Ammon's horn (tissue), 1 donor: ENCODE results near the gene DNMT3L.
"Not testable (repeated sequence)": the region's sequence is repeated elsewhere in the genome, so short reads cannot be mapped to it uniquely, and the experiment has no call there.

ENCODE experiments used
- DNase-seq: peaks from one replicate; pipeline ENCODE4 v3.0.0-alpha.2; 2016; ENCODE audit warnings: low spot score

DNMT3L gene

DNA sequence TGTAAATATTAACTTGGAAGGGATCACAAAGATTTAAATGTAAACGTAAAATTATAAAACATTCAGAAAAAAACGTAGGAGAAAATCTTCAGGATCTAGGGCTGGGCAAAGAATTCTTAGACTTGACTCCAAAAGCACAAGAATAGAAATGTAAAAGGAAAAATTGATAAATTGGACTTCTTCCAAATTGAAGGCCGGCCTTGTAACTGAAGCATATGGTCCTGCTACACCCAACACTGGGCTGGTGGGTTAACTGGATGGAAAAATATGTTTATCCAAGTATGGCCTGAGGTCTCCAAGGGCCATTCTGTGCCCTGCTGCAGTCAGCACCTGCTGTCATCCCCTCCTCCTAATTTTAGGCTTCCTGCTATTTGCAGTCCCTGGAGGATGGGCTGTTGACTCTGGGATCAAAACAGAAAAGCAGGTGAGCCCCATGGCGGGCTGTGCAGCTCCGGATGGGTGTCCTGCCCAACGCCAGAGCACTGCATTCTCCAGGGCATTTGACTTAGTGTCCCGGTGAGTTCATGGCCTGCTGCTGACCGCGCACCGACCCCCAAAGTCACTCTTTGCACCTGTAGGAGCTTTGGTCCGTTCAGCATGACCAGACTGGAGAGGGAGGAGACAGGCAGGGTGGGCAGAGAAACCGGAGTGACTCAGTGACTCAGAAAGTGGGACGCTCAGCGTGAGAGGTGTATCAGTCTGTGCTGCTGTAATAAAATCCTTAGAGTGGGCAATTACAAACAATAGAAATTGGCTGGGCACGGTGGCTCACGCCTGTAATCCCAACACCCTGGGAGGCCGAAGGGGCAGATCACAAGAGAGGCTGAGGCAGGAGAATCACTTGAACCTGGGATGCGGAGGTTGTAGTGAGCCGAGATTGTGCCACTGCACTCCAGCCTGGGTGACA lies 17.9 kb upstream of the DNMT3L start:
- DNase-seq, result no peak

DNA sequence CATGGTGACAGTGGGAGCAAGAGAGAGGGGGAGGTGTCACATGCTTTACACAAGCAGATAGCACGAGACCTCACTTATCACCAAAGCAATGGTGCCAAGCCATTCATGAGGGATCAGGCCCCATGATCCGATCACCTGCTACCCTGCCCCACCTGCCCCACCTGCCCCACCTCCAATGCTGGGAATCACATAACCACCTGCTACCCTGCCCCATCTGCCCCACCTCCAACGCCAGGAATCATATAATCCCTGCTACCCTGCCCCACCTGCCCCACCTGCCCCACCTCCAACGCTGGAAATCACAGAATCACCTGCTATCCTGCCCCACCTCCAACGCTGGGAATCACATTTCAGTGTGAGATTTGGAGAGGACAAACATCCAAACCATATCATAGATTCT lies 13.3 kb upstream of the DNMT3L start:
- DNase-seq, result no peak

DNA sequence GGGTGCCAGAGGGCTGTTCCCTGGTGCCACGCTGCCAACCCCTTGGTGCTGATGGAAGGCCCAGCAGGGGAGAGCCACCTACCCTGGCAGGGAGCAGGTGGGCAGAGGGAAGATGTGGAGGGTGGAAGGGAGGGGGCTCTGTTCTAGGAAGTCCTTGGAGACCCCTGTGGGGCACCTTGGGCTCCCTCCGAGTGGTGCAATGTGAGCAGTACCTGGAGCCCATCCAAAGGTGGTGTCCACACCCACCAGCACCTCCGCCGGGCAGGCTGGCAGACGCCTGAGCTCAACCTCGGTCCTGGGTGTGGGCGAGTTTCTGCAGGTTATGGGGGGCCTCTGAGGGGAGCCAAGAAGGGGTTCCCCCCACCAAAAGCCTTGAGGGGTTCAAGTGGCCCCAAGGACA lies 11.3 kb upstream of the DNMT3L start:
- DNase-seq, result no peak

DNA sequence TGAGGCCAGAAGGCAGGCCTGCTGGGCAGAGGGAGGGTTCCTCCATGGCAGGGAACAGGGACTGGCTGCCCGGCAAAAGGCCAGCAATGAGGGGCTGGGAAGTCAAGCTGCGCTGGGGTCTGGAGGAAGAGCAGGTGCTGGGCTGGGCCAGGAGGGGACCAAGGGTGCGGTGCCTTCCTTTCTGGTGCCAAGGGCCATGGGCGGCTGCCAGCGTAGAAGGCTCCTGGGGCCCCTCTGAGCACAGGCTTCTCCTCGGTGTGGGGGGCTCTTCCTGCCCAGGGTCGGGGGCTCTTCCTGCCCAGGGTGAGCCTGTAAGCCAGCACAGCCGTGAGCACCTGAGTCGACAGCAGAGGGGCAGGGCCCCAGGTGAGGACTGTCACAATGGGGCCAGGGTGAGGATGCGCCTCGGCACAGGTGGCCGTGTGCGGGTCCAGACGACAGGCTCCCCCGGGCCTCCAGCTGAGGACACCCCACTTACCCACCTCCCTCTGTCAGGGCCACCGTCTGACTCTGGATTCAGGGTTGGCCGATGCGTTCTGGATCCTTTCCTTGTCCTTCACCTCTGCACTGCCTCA lies 10.7 kb upstream of the DNMT3L start:
- DNase-seq, result no peak

DNA sequence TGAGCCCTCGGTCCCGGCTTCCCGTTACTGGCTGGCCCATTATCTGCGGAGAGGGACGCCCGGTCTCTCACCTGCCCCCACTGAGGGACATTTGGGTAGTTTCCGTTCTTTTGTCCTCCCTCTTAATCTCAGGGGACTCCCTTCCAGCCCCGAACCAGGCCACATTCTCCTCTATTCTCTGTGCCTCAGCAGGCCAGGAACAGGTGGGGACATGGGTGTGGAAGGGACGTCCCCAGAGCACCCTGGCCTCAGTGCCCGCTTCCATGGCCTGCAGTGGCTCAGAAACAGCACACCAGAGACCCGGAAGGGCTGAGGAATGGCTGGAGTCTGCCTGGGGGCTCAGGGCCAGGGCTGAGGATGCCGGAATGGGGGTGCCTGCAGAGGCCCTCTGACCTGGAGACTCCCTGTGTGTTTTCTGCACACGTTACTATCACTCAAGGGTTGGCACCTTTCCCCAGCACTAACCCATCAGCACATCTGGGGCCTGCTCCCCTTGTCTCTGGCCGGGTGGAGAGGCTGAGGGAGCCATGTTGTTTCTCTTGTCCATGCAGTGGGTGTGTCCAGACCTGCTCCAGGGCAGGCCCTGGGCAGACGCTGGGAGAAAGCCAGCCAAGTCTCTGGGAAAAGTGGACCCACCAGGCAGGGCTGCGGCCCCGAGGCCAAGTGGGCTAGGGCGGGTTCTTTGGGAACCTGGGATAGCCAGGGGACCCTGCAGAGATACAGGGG lies 10.0 kb upstream of the DNMT3L start:
- DNase-seq, result no peak

DNA sequence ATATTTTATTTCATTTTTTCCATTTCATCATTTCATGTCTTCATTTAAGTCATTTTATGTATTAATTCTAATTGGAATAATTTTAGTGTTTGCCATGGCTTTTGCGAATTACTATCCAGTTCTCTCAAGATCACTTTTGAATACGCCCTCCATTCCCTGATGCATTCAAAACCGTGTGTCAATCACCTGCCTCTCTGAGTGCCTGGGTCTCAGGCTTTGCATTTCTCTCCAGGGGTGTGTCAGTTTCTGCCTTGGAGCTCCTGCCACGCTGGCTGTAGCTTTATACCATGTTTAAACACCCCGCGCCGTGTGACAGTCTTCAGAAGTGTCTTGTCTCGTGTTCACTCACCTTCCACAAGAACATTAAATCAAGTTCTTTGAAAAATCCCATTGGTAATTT lies 7.4 kb upstream of the DNMT3L start:
- DNase-seq, result no peak

DNA sequence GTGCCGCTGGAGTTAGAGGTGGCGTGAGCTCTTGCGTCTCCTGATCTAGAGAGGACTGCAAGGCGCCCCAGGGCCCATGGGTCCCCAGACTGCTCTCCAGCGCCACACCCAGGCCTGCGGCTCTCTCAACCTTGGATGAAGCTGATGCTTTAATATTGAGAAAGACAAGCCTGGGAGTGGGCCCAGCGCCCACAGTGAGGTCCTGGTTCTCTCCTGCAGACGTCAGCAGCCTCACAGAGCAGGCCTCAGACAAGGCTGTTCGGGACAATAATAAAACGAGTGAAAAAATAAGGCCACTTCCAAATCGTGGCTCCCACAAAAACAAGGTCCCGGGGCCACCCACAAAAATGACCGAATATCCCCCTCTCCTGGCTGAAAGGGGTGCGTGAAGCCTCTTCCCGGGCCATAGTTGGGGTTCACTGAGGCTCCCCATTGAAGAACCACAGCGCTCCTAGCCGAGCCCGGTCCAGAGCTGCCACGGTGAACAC lies 6.0 kb upstream of the DNMT3L start:
- no peak for DNase-seq

DNA sequence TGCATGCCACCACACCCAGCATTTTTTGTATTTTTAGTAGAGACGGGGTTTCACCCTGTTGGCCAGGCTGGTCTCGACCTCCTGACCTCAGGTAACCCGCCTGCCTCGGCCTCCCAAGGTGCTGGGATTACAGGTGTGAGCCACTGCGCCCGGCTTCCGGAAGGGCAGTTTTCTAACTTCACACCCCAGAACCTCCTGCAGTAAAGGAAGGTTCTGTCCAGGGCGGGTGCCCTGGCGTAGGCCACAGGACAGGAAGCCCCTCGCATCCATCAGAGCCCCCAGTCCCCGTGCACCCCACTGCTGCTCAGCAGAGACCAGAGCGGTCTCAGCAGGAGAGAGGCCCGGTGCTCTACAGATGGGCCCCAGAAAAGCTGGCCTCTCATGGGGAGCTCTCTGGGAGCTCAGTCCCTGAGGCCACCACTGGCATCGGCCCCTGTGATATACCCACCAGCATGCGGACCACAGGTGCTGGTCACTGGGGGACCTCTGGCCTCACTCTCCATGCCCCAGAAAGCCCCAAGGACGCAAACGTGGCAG lies 4.1 kb upstream of the DNMT3L start:
- no peak for DNase-seq

DNA sequence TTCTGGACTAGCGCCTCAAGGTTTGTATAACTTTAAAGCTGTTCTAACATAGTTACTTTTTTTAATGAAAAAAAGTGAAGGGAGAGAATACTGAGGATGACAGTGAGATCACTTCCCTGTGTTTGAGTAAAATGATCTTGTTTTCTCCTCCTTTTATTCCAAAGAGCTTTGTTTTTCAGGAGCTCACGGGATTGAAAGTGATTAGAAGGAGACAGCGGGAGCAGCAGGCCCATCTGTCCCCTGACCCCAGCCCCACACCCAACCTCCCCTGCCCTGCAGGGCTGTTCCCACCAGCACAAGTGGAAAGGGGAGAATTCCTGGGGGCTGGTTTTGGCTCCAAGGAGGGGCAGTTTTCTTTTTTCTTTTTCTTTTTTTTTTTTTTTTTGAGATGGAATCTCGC lies 2.1 kb upstream of the DNMT3L start:
- DNase-seq, result no peak

DNA sequence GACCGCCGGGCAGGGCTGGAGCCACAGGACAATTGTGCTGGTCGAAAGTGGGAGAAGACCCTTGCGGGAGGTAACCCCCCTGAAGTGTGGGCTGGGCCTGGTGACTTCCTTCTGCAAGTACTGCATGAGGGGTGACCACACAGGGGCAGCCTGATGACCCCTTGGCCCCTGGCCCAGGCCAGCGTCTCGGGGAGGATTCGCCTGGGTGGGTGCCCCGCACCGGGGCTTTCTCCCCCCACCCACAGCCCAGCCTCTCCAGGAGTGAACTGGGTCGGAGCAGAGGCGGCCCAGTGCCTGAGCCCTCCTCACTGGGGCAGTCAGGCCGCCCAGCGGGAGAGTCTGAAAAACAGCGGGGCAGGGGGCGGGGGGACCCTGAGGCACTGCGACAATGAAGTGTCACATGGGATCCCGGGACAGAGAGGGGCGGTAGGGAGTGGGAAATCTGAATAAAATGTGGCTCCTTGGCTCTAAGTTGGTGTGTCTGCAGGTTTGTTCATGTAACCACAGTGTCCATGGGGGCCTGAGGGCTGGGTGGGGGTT lies 1.6 kb upstream of the DNMT3L start:
- no peak for DNase-seq

DNA sequence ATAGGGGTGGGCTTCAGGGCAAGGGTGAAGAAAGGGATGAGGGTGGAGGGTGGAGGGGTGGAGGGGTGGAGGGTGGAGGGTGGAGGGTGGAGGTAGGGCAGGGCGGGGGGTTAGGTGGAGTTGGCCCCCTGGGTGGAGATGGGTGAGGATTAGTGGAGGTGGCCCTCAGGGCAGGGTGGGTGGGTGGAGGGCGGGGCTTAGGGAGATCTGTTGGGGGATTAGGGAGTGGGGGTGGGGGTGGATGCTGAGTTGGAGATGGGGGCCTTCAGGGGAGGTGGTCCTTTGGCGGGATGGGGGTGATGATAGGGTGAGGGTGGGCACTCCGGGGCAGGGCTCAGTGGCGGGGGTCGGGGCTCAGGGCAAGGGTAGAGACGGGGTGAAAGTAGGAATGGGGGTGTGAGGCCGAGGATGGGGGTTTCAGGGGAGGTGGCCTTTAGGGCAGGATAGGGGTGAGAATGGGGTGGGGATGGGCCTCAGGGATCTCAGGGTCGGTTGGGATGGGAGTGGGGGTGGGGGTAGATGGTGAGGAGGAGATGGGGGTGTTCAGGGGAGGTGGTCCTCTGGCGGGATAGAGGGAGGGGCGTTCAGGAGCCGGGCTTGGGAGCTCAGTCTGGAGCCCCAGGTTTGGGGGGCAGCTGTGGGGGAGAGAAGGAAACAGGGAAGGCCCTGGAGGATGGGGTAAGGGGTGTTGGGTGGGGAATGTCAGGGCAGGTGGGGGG lies 800 bp upstream of the DNMT3L start:
- DNase-seq, result no peak

DNA sequence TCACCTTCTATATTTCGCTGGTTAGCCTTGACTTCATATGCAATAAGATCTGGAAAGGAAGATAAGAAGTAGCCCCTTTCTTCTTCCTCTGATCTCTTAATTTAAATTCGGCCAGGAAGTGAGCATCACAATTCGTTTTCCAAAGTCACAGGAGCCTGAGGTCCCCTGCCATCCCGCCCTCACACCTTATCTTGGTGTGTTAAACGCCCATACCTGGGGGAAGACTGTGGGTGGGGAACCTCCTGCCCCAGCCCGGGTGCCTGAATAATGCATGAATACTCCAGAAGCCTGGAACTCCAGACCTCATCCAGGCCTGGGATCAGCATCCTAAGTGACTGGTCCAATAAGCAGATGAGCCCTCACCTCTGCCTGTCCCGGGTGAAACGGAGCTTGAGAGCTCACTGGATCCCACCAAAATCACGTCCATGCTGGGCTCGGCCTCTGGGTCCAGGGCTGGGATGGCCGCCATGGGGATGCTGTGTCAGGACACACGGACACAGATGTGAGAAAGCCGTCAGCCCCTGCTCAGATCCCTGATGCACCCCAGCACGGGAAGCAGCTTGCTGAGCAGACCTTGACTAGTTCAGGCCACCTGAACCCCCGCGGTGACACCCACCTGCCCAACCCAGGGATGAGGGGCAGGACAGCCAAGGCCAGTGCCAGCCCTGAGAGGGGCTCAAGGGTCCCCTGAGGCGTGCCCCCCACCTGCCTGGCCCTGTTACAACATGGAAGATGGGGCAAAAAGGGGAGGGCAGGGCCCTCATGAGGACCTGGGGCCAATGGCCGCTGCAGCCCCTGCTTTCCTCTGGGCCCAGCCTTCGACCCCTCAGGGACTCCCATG lies 686 bp downstream of the DNMT3L start:
- no peak for DNase-seq

DNA sequence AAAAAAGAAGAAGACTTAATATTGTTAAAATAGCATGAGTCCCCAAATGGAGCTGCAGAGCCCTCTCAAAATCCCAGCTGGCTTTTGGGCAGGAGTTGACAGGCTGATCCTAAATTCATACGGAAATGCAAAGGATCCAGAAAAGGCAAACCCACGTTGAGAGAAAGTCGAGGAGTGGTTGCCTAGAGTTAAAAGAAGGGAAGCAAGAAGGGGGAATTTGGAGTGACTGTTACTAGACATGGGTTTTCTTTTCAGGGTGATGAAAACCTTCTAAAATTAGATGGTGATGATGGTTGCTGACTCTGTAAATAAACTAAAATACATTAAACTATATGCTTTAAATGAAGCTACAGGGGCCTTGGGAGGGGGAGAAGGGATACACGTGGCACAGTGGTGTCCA lies 1.6 kb downstream of the DNMT3L start:
- DNase-seq, result no peak

DNA sequence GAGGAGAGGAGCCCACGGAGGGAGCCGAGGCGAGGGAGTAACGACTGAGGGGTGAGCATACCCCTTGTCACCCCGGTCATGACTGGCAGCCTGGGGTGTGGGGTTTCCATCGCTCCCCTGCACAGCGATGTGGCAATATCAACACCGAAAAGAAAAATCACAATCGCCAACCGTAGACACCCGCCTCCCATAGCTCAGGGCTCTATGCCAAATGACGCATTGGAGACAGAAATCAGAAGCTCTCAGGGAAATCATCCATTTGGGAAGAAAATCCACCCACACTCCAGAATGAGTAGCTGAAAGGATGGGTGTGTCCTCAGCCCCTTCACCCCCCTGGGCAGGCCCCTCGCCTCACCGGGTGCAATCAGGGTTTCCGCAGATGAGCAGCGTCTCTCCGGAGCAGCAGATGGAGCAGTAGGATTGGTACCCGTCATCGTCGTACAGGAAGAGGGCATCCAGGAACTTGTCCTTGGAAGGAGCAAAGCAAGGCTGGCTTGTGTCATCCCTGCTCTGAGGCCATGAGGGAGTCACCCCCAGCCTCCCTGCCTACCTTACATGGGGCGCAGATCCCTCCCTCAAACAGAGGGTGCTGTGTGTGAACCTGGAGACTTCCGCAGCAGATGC lies 2.5 kb downstream of the DNMT3L start:
- DNase-seq, result no peak

DNA sequence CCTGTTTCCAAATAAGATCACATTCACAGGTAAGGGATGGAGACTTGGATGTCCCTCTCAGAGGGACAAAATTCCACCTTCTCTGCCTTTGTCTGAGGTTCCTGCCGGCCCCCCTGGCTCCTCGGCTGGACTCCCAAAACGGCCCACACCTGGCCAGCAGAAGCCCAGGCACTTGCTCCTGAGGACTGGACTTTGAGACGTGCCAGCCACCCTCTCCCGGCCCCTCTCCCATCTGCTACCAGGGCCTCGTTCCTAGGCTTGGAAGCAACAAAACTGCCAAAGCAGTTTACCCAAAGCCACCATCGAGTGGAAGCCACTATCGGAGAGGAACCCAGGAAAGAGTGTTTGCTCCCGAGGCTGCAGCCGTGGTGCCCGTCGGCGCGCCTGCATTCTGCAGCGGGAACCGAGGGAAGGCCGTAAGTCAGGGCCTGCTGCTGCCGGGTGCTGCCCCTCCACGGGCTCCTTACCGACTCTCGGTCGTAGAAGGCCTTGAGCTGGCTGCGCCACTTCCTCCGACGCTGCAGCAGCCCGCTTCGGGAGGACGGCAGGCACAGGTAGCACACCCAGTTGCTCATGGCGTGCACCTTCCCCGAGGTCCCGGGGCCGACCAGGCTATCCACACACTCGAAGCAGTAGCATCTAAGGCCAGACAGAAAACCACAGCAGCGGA lies 3.5 kb downstream of the DNMT3L start:
- DNase-seq, result no peak

DNA sequence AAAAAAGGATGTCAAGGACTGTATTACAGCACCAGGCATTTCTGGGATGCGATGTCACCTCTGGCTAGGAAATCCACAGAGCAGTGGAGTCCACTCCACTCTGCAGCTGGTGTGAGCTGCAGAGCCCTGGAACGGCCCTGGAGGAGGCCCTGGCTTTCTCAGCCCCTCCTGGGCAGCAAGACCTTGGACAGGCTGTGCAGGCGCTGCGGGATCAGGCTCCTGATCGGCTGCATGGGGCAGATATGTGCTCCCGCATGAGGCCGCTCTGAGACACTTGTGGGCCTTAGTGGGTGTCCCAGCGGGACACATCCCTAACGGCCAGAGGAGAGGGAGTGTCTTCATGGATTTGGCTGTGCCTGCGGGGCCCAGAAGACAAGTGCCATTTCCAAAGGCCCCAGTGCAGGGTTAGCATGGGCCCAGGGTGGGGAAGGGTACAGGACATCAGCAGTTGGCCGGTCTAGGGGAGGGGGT lies 6.2 kb downstream of the DNMT3L start:
- DNase-seq, result no peak

DNA sequence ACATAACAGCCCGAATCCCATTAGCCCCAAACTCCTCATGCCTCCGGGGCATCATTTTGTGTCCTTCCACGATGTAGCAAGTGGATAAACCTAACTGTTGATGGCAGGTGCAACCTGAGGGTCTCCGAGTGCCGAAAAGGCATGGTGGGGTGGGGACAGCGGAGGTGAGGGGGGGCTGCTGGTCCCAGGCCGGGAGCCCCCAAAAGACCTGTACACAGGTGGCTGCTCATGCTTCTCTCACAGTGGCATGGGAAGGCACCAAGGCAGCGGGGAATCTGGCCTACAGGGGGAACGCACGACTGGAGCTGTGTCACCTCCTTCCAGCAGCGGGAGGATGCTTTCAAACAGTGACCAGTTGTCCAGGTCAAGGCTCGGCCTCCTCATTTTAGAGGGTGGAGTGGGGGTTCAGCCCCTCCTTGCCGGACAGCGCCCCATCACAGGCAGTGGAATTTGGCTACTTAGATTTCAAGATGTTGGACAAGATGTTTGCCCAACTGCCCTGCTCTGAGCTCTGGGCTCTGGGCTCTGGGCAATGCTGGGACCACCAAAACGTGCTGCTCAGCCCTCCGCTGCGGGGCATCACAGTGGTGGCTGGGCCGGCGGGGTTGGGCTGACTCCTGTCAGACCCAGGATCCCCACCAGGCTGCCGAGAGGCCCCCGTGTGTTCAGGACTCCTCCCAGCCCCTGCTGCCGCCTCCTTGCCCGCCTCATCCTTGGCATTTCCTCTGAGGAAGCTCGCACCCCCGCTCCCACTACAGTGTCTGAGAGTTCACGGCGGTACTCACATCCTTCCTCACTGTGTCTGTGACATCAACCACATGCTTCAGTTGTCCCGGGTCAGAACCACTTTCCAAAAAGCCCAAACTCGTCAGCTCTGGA lies 7.6 kb downstream of the DNMT3L start:
- no peak for DNase-seq

DNA sequence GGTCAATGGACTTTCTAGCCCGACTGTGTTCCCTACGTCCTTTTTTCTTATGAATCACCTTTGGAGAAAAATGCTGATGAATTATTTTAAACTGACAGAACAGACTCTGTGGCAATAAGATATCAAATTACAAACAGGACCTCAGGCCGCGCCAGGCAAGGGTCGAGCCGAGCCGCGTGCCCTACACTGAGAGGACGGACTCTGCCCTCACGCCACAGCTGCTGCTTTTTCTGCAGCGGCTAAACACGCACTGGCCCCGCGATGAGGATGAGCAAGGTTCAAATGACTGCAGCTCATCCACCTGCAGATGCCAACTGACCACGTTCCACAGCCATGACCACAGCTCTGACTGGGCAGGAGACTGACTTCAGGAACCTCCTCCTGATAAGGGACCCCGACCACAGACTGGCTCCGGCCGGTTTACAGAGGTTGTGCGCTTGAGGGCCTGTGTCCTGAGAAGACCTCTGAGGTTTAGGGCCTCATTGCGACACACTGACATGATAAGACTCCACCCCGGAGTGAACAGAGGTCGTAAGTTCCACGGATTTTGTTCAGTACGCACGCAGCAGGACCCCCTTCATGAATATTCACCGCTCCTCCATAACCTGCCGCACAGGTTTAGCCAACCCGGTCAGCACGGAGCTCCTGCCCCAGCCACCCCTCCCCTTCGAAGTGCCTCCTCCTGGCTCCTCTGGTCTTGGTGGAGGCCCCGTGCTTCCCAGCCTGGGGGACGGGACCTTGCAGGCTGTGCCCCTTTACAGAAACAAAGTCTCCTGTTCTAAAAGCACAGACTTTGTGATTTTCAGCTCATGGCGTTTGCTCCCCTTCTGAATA lies 12.3 kb downstream of the DNMT3L start:
- DNase-seq, result not testable (repeated sequence)
